Breast epithelium (tissue), 3 donors: ENCODE measurements around the gene GPATCH2.

ENCODE experiments used
- CTCF ChIP-seq, 3 donors: fragments of 450-650 bp; IDR thresholded peaks; one replicate each; pipeline ENCODE4 v1.5.1; 2016 to 2017; ENCODE audit warnings: antibody characterized with exemption in 3 of 3, mild to moderate bottlenecking in 3 of 3, moderate library complexity in 3 of 3
- POLR2A ChIP-seq: fragments of 450-650 bp; IDR thresholded peaks from one replicate; pipeline ENCODE4 v1.6.1; 2016; ENCODE audit warnings: antibody characterized with exemption, mild to moderate bottlenecking, moderate library complexity
- POLR2AphosphoS5 ChIP-seq, 3 donors: sonication (generic); formaldehyde crosslinking; IDR thresholded peaks; one replicate each; pipeline ENCODE4 v1.6.1; 2017; ENCODE audit warnings: antibody characterized with exemption in 3 of 3

- no peak for TF ChIP-seq CTCF (IDR thresholded peaks at IDR 0.05)
- no peak for TF ChIP-seq POLR2A
- no peak for TF ChIP-seq POLR2AphosphoS5 (IDR thresholded peaks at IDR 0.05)
Observed at GRCh38 chr1:217602380-217602779, 28.5 kb downstream of the GPATCH2 start.
